ENCODE data around the gene CYSLTR2.

The CYSLTR2 gene

GRCh38 chr13:48652851-48653471 is 768 bp upstream of the CYSLTR2 start:
- no peak for DNase-seq (ENCODE audit: low read depth)
- no peak overlapping the region for H3K4me3 ChIP-seq (ENCODE audit: low read depth, low read length)
- TF ChIP-seq, protein P1, sequence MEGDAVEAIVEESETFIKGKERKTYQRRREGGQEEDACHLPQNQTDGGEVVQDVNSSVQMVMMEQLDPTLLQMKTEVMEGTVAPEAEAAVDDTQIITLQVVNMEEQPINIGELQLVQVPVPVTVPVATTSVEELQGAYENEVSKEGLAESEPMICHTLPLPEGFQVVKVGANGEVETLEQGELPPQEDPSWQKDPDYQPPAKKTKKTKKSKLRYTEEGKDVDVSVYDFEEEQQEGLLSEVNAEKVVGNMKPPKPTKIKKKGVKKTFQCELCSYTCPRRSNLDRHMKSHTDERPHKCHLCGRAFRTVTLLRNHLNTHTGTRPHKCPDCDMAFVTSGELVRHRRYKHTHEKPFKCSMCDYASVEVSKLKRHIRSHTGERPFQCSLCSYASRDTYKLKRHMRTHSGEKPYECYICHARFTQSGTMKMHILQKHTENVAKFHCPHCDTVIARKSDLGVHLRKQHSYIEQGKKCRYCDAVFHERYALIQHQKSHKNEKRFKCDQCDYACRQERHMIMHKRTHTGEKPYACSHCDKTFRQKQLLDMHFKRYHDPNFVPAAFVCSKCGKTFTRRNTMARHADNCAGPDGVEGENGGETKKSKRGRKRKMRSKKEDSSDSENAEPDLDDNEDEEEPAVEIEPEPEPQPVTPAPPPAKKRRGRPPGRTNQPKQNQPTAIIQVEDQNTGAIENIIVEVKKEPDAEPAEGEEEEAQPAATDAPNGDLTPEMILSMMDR (conservative IDR thresholded peaks at IDR 0.05; ENCODE audit: low read depth, low read length), result no peak

DNA sequence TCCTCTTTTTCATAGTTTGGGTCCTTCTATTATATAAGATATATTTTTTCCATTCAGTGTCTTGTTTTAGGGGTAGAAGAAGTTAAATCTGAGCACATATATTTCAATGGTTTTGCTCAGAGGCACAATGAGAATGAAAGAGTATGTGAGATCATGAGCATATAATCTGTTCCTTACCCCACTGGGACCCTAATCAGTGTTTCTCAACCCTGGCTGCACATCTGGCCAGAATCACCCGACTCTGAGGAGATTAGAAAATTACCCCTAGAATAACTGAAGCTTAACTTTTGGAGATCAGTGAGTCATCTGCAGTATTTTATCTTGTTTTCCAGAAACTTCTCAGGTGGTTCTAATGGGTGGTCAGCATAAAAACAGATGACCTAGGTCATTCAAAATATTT is 782 bp downstream of the CYSLTR2 start:
- no peak for DNase-seq (ENCODE audit: low read depth)
- TF ChIP-seq, protein P1 (conservative IDR thresholded peaks at IDR 0.05; ENCODE audit: low read depth, low read length), result no peak
- no peak overlapping the region for H3K4me3 ChIP-seq (ENCODE audit: low read depth, low read length)

DNA sequence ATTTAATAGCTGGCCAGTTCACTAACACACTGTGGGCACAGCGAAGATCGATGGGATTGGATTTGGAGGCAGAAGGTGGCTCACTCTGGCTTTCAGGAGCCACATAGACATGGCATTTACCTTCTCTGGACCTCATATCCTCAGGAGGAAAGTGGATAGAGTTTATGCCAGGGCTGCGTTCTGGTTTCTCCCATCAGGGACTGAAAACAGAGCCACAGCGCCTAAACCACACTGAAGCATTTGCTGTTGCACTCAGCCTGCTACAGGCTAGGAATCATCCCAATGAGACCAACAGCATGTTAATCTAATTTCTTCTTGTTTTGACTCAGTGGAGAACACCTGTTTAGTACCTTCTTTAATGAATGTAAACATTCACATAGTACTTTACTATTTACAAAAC is 1.6 kb downstream of the CYSLTR2 start:
- no peak for DNase-seq (ENCODE audit: low read depth)
- TF ChIP-seq, protein P1 (conservative IDR thresholded peaks at IDR 0.05; ENCODE audit: low read depth, low read length), result no peak
- H3K4me3 ChIP-seq (ENCODE audit: low read depth, low read length), result no peak overlapping the region

DNA sequence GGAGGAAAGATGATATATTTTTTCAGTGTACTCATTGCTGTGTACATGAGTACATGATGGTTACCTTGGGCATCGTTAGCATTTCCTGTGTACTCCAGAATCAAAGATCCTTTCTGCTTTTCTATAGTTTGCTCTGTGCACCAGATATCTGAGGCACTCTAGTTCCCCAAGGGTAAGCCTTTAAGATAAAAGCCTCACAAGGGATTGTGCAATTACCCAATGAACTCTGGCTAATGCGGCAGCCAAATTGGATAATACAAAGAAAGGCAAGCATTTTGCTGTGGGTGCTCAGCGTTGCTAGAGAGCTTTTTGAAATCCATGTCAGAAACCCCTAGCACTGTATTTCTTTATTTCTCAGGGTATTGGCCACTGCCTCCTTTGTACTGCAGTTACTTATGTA is 2.9 kb downstream of the CYSLTR2 start:
- TF ChIP-seq, protein P1 (conservative IDR thresholded peaks at IDR 0.05; ENCODE audit: low read depth, low read length), result no peak
- no peak for DNase-seq (ENCODE audit: low read depth)
- no peak overlapping the region for H3K4me3 ChIP-seq (ENCODE audit: low read depth, low read length)

- no peak for DNase-seq (ENCODE audit: low read depth)
- TF ChIP-seq, protein P1 (conservative IDR thresholded peaks at IDR 0.05; ENCODE audit: low read depth, low read length), result no peak
- no peak overlapping the region for H3K4me3 ChIP-seq (ENCODE audit: low read depth, low read length)
Measured at GRCh38 chr13:48660361-48661076, 6.8 kb downstream of the CYSLTR2 start.

DNA sequence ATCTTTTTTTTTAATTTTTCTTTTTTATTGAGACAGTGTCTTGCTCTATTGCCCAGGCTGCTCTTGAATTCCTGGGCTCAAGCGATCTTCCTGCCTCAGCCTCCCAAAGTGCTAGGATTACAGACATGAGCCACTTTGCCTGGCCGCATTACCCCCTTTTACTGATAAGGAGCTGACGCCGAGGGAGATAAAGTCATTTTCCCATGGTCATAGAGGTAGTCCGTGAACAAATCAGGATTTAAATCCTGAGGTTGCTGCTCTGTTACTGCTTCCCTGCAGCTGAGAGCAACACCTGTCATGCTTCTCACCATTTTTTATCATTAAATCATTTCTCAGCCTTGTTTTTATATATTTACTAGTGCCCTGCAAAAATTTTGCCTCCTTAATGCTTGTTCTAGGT is 7.4 kb downstream of the CYSLTR2 start:
- TF ChIP-seq, protein P1 (conservative IDR thresholded peaks at IDR 0.05; ENCODE audit: low read depth, low read length), result no peak
- H3K4me3 ChIP-seq (ENCODE audit: low read depth, low read length), result no peak overlapping the region
- DNase-seq (ENCODE audit: low read depth), result no peak

DNA sequence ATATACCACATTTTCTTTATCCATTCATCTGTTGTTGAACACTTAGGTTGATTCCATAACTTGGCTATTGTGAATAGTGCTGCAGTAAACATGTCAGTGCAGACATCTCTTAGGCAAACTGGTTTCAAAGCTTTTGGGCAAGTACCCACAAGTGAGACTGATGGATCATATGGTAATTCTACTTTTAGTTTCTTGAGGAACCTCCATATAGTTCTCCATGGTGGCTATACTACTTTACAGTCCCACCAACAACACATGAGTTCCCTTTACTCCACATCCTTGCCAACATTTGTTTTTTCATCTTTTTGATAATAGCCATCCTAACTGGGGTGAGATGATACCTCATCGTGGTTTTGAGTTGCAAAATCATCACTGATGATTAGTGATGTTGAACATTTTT is 8.5 kb downstream of the CYSLTR2 start:
- H3K4me3 ChIP-seq (ENCODE audit: low read depth, low read length), result no peak overlapping the region
- no peak for DNase-seq (ENCODE audit: low read depth)
- TF ChIP-seq, protein P1 (conservative IDR thresholded peaks at IDR 0.05; ENCODE audit: low read depth, low read length), result no peak
